ENCODE measurements around the gene CST9L. TPM values are rescaled to one million over a fixed set of nuclear protein-coding genes. Genes with fewer than 3 reads are reported as not detected.

Gene CST9L
- total RNA-seq, 1 experiment from 2014 or later, result not detected

DNA sequence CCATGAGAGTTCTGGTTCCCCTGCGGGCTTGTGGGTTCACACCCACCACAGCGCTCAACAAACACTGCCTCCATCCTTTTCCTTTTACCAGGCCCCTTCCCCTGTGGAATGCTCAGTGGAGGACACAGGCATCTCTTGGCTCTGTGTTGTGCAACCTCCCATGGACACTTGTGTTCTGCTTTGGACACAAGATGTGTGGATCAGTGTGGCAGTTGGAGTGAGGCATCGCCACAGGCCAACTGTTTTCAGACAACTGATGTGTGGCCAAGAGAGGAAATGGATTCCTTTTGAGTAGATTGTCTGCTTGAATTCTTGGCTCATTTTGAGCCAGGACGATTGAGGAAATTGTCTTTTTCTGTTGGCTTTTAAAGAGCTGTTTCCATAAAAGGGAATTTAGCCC lies 50.6 kb downstream of the CST9L start:
- ChIA-PET RAD21 (ENCODE audit: low non-redundant PET in 1 of 2, low total read pairs in 2 of 2, uncharacterized antibody in 2 of 2, unreplicated experiment in 2 of 2) (no interaction called here), POLR2A (no interaction called here)
- H3K27me3 ChIP-seq (ENCODE audit: insufficient read depth, low read length), result peaks cover 7% of the 10 kb centered on the region; the same call in 1 of the 2 replicates

More for the DNA sequence above, 50.6 kb downstream of the CST9L start:
- Histone ChIP-seq H3K36me3 (ENCODE audit: control insufficient read depth in 1 of 2, insufficient read depth in 2 of 2, low read length in 2 of 2) (no peaks in the 10 kb centered on the region), H3K4me2 (ENCODE audit: low read length) (no peak overlapping the region), H3K4me3 (replicated peaks in 1 of 2; ENCODE audit: low read depth in 1 of 2, low read length in 2 of 2) (no peak overlapping the region), H3K27ac (ENCODE audit: low read depth, low read length) (no peak overlapping the region), H4K20me1 (ENCODE audit: insufficient read depth) (no peaks in the 10 kb centered on the region), H3K9me3 (ENCODE audit: control insufficient read depth in 1 of 2, insufficient read depth in 1 of 2, low read depth in 1 of 2, low read length in 2 of 2) (no peaks in the 10 kb centered on the region), H3K9ac (ENCODE audit: low read length) (no peak overlapping the region), H3K9me2 (ENCODE audit: insufficient read depth) (no peaks in the 10 kb centered on the region), H2AFZ (ENCODE audit: low read depth, low read length, poor library complexity, severe bottlenecking) (no peak overlapping the region), H3K4me1 (ENCODE audit: control insufficient read depth in 1 of 2, insufficient read depth in 2 of 2, low read length in 2 of 2) (no peaks in the 10 kb centered on the region), H3K79me2 (ENCODE audit: insufficient read depth, low read length) (no peaks in the 10 kb centered on the region)
- intact Hi-C loops (cut with micrococcal nuclease), result no loop called here
- DNase-seq (ENCODE audit: low read depth, low spot score) (no peak), ATAC-seq (no peak)
- TF ChIP-seq, protein P1, sequence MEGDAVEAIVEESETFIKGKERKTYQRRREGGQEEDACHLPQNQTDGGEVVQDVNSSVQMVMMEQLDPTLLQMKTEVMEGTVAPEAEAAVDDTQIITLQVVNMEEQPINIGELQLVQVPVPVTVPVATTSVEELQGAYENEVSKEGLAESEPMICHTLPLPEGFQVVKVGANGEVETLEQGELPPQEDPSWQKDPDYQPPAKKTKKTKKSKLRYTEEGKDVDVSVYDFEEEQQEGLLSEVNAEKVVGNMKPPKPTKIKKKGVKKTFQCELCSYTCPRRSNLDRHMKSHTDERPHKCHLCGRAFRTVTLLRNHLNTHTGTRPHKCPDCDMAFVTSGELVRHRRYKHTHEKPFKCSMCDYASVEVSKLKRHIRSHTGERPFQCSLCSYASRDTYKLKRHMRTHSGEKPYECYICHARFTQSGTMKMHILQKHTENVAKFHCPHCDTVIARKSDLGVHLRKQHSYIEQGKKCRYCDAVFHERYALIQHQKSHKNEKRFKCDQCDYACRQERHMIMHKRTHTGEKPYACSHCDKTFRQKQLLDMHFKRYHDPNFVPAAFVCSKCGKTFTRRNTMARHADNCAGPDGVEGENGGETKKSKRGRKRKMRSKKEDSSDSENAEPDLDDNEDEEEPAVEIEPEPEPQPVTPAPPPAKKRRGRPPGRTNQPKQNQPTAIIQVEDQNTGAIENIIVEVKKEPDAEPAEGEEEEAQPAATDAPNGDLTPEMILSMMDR (IDR thresholded peaks at IDR 0.05 in 2 of 3, conservative IDR thresholded peaks at IDR 0.05 in 1 of 3; ENCODE audit: borderline replicate concordance in 1 of 3, insufficient read depth in 1 of 3, low read depth in 2 of 3, low read length in 2 of 3), result no peak
- TF ChIP-seq CBX3 (IDR thresholded peaks at IDR 0.05; ENCODE audit: low read depth) (no peak), POLR2A (IDR thresholded peaks at IDR 0.05; ENCODE audit: borderline replicate concordance, extremely low read depth, insufficient read depth, insufficient read length) (no peak), EZH2phosphoT487 (IDR thresholded peaks at IDR 0.05; ENCODE audit: borderline replicate concordance) (no peak), RAD21 (IDR thresholded peaks at IDR 0.05; ENCODE audit: low read depth) (no peak), FOSL1 (IDR thresholded peaks at IDR 0.05; ENCODE audit: low read depth) (no peak), ZNF274 (IDR thresholded peaks at IDR 0.05; ENCODE audit: low read depth, low read length) (no peak), TCF7L2 (IDR thresholded peaks at IDR 0.05; ENCODE audit: borderline replicate concordance, extremely low read depth, insufficient read depth, insufficient read length) (no peak), SRF (IDR thresholded peaks at IDR 0.05; ENCODE audit: low read depth) (no peak), JUND (IDR thresholded peaks at IDR 0.05) (no peak), SP1 (IDR thresholded peaks at IDR 0.05; ENCODE audit: low read depth) (no peak)
- TF ChIP-seq, protein P2, sequence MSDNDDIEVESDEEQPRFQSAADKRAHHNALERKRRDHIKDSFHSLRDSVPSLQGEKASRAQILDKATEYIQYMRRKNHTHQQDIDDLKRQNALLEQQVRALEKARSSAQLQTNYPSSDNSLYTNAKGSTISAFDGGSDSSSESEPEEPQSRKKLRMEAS (IDR thresholded peaks at IDR 0.05), result no peak
- TF ChIP-seq, protein P3, sequence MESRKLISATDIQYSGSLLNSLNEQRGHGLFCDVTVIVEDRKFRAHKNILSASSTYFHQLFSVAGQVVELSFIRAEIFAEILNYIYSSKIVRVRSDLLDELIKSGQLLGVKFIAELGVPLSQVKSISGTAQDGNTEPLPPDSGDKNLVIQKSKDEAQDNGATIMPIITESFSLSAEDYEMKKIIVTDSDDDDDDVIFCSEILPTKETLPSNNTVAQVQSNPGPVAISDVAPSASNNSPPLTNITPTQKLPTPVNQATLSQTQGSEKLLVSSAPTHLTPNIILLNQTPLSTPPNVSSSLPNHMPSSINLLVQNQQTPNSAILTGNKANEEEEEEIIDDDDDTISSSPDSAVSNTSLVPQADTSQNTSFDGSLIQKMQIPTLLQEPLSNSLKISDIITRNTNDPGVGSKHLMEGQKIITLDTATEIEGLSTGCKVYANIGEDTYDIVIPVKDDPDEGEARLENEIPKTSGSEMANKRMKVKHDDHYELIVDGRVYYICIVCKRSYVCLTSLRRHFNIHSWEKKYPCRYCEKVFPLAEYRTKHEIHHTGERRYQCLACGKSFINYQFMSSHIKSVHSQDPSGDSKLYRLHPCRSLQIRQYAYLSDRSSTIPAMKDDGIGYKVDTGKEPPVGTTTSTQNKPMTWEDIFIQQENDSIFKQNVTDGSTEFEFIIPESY (IDR thresholded peaks at IDR 0.05; ENCODE audit: extremely low read depth, insufficient replicate concordance, low read length), result no peak
- CTCF ChIA-PET, result no interaction called here
- no TSS peak for BruUV-seq (replicated peaks)
